HepG2 (cell line): ENCODE measurements around the gene LRP1-AS. TPM values are rescaled to one million over a fixed set of nuclear protein-coding genes. Genes with fewer than 3 reads are reported as not detected.

Experiments
- BATF2 ChIP-seq: sonication (generic); formaldehyde crosslinking; IDR thresholded peaks from 2 replicates; pipeline ENCODE4 v1.8.0; 2022; ENCODE audit warnings: mild to moderate bottlenecking, missing genetic modification reagents, moderate library complexity
- GLMP ChIP-seq: sonication (generic); formaldehyde crosslinking; IDR thresholded peaks from 2 replicates; pipeline ENCODE4 v1.9.0; 2021; ENCODE audit warnings: missing genetic modification reagents, mild to moderate bottlenecking, borderline replicate concordance
- MAZ ChIP-seq, 2 experiments: sonication (generic) in 1 of 2; formaldehyde crosslinking in 1 of 2; IDR thresholded peaks; 2 replicates each; pipeline versions ENCODE4 v1.5.0 to v1.6.1; 2012 to 2020; ENCODE audit warnings: low read depth in 2 of 2, mild to moderate bottlenecking in 2 of 2, borderline replicate concordance in 1 of 2, improper control_type of control experiment in 1 of 2, low read length in 1 of 2, missing genetic modification reagents in 1 of 2, moderate library complexity in 1 of 2
- PHF21A ChIP-seq: sonication (generic); formaldehyde crosslinking; IDR thresholded peaks from 2 replicates; pipeline ENCODE4 v1.5.0; 2020; ENCODE audit warnings: mild to moderate bottlenecking, missing genetic modification reagents
- RNF219 ChIP-seq: sonication (generic); formaldehyde crosslinking; IDR thresholded peaks from 2 replicates; pipeline ENCODE4 v1.5.0; 2020; ENCODE audit warnings: mild to moderate bottlenecking, missing genetic modification reagents
- SALL2 ChIP-seq: sonication (generic); formaldehyde crosslinking; IDR thresholded peaks from 2 replicates; pipeline ENCODE4 v1.8.1; 2023; ENCODE audit warnings: mild to moderate bottlenecking, missing genetic modification reagents, inconsistent platforms
- TFDP1 ChIP-seq: IDR thresholded peaks from 2 replicates; pipeline ENCODE4 v1.6.1; 2016; ENCODE audit warnings: missing compliant biosample characterization, missing genetic modification reagents, borderline replicate concordance
- ZBTB4 ChIP-seq: sonication (generic); formaldehyde crosslinking; IDR thresholded peaks from 2 replicates; pipeline ENCODE4 v1.4.0; 2020; ENCODE audit warnings: missing genetic modification reagents, mild to moderate bottlenecking, borderline replicate concordance
- ZFY ChIP-seq: sonication (generic); formaldehyde crosslinking; IDR thresholded peaks from 2 replicates; pipeline ENCODE4 v1.4.0; 2020; ENCODE audit warnings: missing genetic modification reagents
- ZNF276 ChIP-seq: sonication (generic); formaldehyde crosslinking; IDR thresholded peaks from 2 replicates; pipeline ENCODE4 v1.4.0; 2020; ENCODE audit warnings: mild to moderate bottlenecking, low read depth, missing genetic modification reagents
- ZNF563 ChIP-seq: sonication (generic); formaldehyde crosslinking; IDR thresholded peaks from 2 replicates; pipeline ENCODE4 v1.8.0; 2022; ENCODE audit warnings: mild to moderate bottlenecking, moderate library complexity, missing genetic modification reagents
- ZNF703 ChIP-seq: sonication (generic); formaldehyde crosslinking; IDR thresholded peaks from 2 replicates; pipeline ENCODE4 v1.5.1; 2020; ENCODE audit warnings: missing genetic modification reagents, mild to moderate bottlenecking, moderate library complexity, borderline replicate concordance
- ZNF749 ChIP-seq: sonication (generic); formaldehyde crosslinking; IDR thresholded peaks from 2 replicates; pipeline ENCODE4 v1.8.0; 2022; ENCODE audit warnings: mild to moderate bottlenecking, missing genetic modification reagents, moderate library complexity, borderline replicate concordance
- ZNF841 ChIP-seq: sonication (generic); formaldehyde crosslinking; IDR thresholded peaks from 2 replicates; pipeline ENCODE4 v1.8.1; 2023; ENCODE audit warnings: missing genetic modification reagents, borderline replicate concordance
- ZSCAN9 ChIP-seq: IDR thresholded peaks from 2 replicates; pipeline ENCODE4 v1.6.1; 2016; ENCODE audit warnings: borderline replicate concordance
- polyA plus RNA-seq, 8 experiments: library from polyadenylated mRNA; depleted of rRNA in 3 of 8; stranded (reverse) in 7 of 8; unstranded in 1 of 8; fragments of >200 nt; fragmentation: Illumina TruSeq in 4 of 8; extraction: Trizol in 4 of 8; gene quantifications; 2 replicates each; pipeline versions ENCODE4 v1.2.1 to v1.2.3, GENCODE V29; 2011 to 2016; ENCODE audit warnings: low read depth in 4 of 8, missing spikeins in 1 of 8, mixed read lengths in 1 of 8; ENCODE audit not compliant: insufficient read depth in 1 of 8
- total RNA-seq, 5 experiments: library from RNA; depleted of rRNA; stranded (reverse); fragments of >200 nt; fragmentation: Illumina TruSeq; extraction: Trizol; gene quantifications; 2 replicates each; pipeline ENCODE4 v1.2.3, GENCODE V29; 2016; ENCODE audit warnings: low read depth in 1 of 5
- TF ChIP-seq, protein P1 (sequence below): sonication (generic); formaldehyde crosslinking; IDR thresholded peaks from 2 replicates; pipeline ENCODE4 v1.8.1; 2023; ENCODE audit warnings: missing genetic modification reagents, mild to moderate bottlenecking, borderline replicate concordance

Gene LRP1-AS
- total and polyA plus RNA-seq, 2 of the 13 experiments (the other 11 are each of a cell fraction or from before 2014, with no cell fraction given): 0.20 TPM; not detected in 1

GRCh38 chr12:57149245-57149900 lies 2.0 kb upstream of the LRP1-AS start (continued):
- 0 out of 2 replicates have a peak, but pooled peaks have one; percentile 3 for TF ChIP-seq RNF219 (CRISPR knock-in tag)
- no peak for TF ChIP-seq PHF21A (CRISPR knock-in tag)
- peak; percentile 33; the same call in 1 of the 2 replicates for TF ChIP-seq ZFY (CRISPR knock-in tag)
- no peak for TF ChIP-seq BATF2
- no peak for TF ChIP-seq ZNF703 (CRISPR knock-in tag)
- TF ChIP-seq MAZ (IDR thresholded peaks at IDR 0.05; ENCODE audit: borderline replicate concordance, low read depth, low read length): no peak
- TF ChIP-seq MAZ (CRISPR knock-in tag; IDR thresholded peaks at IDR 0.05; ENCODE audit: low read depth): 0 out of 2 replicates have a peak, but pooled peaks have one; percentile 19
- TF ChIP-seq ZNF563 (CRISPR knock-in tag): no peak
- 0 out of 2 replicates have a peak, but pooled peaks have one; percentile 3 for TF ChIP-seq TFDP1 (CRISPR knock-in tag)
- TF ChIP-seq ZSCAN9 (CRISPR knock-in tag): no peak; the same call in 1 of the 2 replicates
- TF ChIP-seq, protein P1, sequence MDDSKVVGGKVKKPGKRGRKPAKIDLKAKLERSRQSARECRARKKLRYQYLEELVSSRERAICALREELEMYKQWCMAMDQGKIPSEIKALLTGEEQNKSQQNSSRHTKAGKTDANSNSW: no peak
- no peak for TF ChIP-seq ZNF841 (CRISPR knock-in tag)
- TF ChIP-seq ZNF276 (CRISPR knock-in tag): no peak
- TF ChIP-seq SALL2 (CRISPR knock-in tag): no peak
- TF ChIP-seq ZNF749: no peak
- no peak for TF ChIP-seq GLMP (CRISPR knock-in tag)
- TF ChIP-seq ZBTB4: no peak
